Hepatocyte (in vitro differentiated cells): ENCODE data around the gene KCNQ5. TPM values are rescaled to one million over a fixed set of nuclear protein-coding genes. Genes with fewer than 3 reads are reported as not detected.

Experiments
- DNase-seq: peaks from one replicate; pipeline ENCODE4 v3.0.0-alpha.2; 2016; ENCODE audit warnings: low spot score
- H2AFZ ChIP-seq: fragments of 200-600 bp; sonication (generic); 2 replicates; pipeline ENCODE4 v1.6.0; 2016; ENCODE audit warnings: antibody characterized with exemption, mild to moderate bottlenecking
- H3K27ac ChIP-seq: fragments of 200-600 bp; sonication (generic); 2 replicates; pipeline ENCODE4 v1.5.1; 2016; ENCODE audit warnings: mild to moderate bottlenecking
- H3K27me3 ChIP-seq: fragments of 200-600 bp; sonication (generic); 2 replicates; pipeline ENCODE4 v1.6.1; 2016
- H3K36me3 ChIP-seq: fragments of 200-600 bp; sonication (generic); replicated peaks from 2 replicates; pipeline ENCODE4 v1.5.1; 2016; ENCODE audit warnings: low read depth; ENCODE audit not compliant: insufficient read depth
- H3K4me1 ChIP-seq: fragments of 200-600 bp; sonication (generic); 2 replicates; pipeline ENCODE4 v1.5.1; 2016; ENCODE audit warnings: mild to moderate bottlenecking, moderate library complexity; ENCODE audit not compliant: insufficient read depth
- H3K4me2 ChIP-seq: fragments of 200-600 bp; sonication (generic); 2 replicates; pipeline ENCODE4 v1.6.0; 2016
- H3K4me3 ChIP-seq: fragments of 200-600 bp; sonication (generic); 2 replicates; pipeline ENCODE4 v1.5.1; 2016; ENCODE audit warnings: mild to moderate bottlenecking
- H3K79me2 ChIP-seq: fragments of 200-600 bp; sonication (generic); 2 replicates; pipeline ENCODE4 v1.6.0; 2017; ENCODE audit warnings: mild to moderate bottlenecking
- H3K9me2 ChIP-seq: fragments of 200-600 bp; sonication (generic); replicated peaks from 2 replicates; pipeline ENCODE4 v1.6.0; 2017; ENCODE audit warnings: mild to moderate bottlenecking; ENCODE audit not compliant: insufficient read depth
- H3K9me3 ChIP-seq: fragments of 200-600 bp; sonication (generic); 2 replicates; pipeline ENCODE4 v1.5.1; 2016; ENCODE audit warnings: low read depth, mild to moderate bottlenecking
- H4K20me1 ChIP-seq: fragments of 200-600 bp; sonication (generic); 2 replicates; pipeline ENCODE4 v1.6.0; 2016; ENCODE audit warnings: mild to moderate bottlenecking; ENCODE audit not compliant: insufficient read depth, poor library complexity, severe bottlenecking
- EZH2 ChIP-seq: fragments of 200-600 bp; sonication (generic); IDR thresholded peaks from 2 replicates; pipeline ENCODE4 v1.6.1; 2016; ENCODE audit warnings: antibody characterized with exemption, mild to moderate bottlenecking, borderline replicate concordance
- EZH2phosphoT487 ChIP-seq: fragments of 200-600 bp; sonication (generic); IDR thresholded peaks from one replicate; pipeline ENCODE4 v1.6.1; 2018; ENCODE audit warnings: antibody characterized with exemption, mild to moderate bottlenecking, low read depth, moderate library complexity; ENCODE audit not compliant: unreplicated experiment, severe bottlenecking
- WGBS: methylation state at CpG from one replicate; pipeline ENCODE4 v1.1.6; 2016; ENCODE audit warnings: low lambda C conversion rate; ENCODE audit errors: missing lambda C conversion rate; 5-methylcytosine and 5-hydroxymethylcytosine counted together
- polyA plus RNA-seq: library from polyadenylated mRNA; unstranded; fragments of >200 nt; fragmentation: Nextera tagmentation; extraction: Ambion mirVana; gene quantifications from 2 replicates; pipeline ENCODE4 v1.2.1, GENCODE V29; 2016
- total RNA-seq: library from RNA; depleted of rRNA; stranded (reverse); fragments of >200 nt; gene quantifications from 2 replicates; pipeline ENCODE4 v1.2.3, GENCODE V29; 2014
- TF ChIP-seq, protein P1 (sequence below): fragments of 200-600 bp; sonication (generic); IDR thresholded peaks from 2 replicates; pipeline ENCODE4 v1.5.1; 2016; ENCODE audit warnings: antibody characterized with exemption, mild to moderate bottlenecking; ENCODE audit not compliant: poor library complexity

The KCNQ5 gene
- total and polyA plus RNA-seq, 2 experiments from 2014 or later = 1.6 to 2.0 TPM

DNA sequence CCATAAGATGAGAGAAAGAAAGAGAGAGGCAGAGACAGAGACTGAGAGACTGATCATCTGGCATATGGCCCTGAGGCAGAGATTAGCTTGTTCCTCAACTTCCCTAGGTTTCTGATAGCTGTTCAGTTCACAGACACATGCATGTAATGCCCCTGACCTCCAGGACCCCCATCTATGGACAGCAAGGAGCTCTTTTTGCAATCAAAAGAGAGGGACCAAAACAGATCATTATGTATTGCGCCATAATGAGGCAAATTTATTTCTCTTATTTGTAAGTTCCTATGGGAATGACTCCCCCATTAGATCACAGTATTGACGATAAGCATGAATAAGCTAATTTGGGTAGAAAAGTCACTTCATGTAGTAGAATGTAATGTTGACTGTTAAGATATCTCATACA lies 25.6 kb downstream of the KCNQ5 start:
- Histone ChIP-seq H3K9me2 (no peaks in the 10 kb centered on the region), H3K36me3 (no peaks in the 10 kb centered on the region), H3K27me3 (no peaks in the 10 kb centered on the region), H3K4me3 (no peak overlapping the region), H2AFZ (no peak overlapping the region), H3K27ac (no peak overlapping the region), H3K9me3 (no peaks in the 10 kb centered on the region), H3K4me2 (no peak overlapping the region), H3K79me2 (no peaks in the 10 kb centered on the region), H4K20me1 (no peaks in the 10 kb centered on the region), H3K4me1 (no peaks in the 10 kb centered on the region)
- TF ChIP-seq EZH2phosphoT487 (no peak), EZH2 (no peak)
- TF ChIP-seq, protein P1, sequence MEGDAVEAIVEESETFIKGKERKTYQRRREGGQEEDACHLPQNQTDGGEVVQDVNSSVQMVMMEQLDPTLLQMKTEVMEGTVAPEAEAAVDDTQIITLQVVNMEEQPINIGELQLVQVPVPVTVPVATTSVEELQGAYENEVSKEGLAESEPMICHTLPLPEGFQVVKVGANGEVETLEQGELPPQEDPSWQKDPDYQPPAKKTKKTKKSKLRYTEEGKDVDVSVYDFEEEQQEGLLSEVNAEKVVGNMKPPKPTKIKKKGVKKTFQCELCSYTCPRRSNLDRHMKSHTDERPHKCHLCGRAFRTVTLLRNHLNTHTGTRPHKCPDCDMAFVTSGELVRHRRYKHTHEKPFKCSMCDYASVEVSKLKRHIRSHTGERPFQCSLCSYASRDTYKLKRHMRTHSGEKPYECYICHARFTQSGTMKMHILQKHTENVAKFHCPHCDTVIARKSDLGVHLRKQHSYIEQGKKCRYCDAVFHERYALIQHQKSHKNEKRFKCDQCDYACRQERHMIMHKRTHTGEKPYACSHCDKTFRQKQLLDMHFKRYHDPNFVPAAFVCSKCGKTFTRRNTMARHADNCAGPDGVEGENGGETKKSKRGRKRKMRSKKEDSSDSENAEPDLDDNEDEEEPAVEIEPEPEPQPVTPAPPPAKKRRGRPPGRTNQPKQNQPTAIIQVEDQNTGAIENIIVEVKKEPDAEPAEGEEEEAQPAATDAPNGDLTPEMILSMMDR = no peak
- DNase-seq = no peak
- 95% methylated on average over 2 of the region's 2 CpGs for WGBS

DNA sequence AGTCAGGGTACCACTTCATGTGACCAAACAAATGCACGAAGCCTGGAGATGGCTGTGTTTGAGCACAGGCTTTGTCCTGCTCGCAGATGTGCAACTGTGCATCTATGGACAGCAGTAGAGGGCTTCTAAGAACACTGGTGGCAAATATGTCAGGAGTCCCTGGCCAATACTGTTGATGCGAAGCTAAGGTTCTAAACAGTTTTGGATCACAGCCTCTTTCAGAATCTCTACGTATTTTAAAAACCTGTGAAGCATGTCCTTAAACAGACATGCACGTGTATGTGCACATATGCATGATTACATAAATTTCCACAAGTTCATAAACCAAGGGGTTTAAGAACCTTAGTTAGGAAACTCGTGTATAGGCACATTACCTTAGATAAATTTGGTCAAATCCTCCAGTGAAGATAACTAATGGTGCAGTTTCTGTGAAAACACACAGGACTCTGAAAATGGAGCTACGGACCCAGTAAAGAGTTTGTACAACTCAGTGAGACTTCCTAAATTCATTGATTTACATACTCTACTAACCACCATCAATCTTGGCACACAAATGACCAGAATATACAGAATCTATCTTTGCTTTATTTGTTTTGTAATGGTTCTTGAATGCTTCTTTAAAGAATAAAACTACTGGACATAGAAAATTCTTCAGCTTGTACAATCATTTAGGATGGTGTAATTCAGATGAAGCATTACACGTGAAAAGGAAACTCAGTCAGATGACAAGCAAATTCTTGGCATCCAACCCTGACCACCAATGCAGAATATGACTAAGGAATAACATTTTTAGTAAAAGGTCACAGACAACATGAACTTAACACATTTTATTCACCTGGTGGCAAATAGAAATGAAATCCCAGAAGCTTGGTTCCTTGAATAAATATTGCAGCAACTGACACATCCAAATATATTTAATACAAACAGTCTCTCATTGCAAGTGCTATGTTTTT lies 27.4 kb downstream of the KCNQ5 start:
- no peak for DNase-seq
- Histone ChIP-seq H3K36me3 (no peaks in the 10 kb centered on the region), H3K27ac (peak overlapping the region; percentile 5), H3K4me1 (no peaks in the 10 kb centered on the region), H4K20me1 (no peaks in the 10 kb centered on the region), H3K9me2 (no peaks in the 10 kb centered on the region), H3K79me2 (no peaks in the 10 kb centered on the region), H3K9me3 (no peaks in the 10 kb centered on the region), H3K27me3 (no peaks in the 10 kb centered on the region), H3K4me3 (no peak overlapping the region), H3K4me2 (no peak overlapping the region), H2AFZ (no peak overlapping the region)
- 83% methylated on average over 8 of the region's 8 CpGs for WGBS
- TF ChIP-seq EZH2phosphoT487 = no peak
- TF ChIP-seq, protein P1 = no peak
- TF ChIP-seq EZH2 = no peak

DNA sequence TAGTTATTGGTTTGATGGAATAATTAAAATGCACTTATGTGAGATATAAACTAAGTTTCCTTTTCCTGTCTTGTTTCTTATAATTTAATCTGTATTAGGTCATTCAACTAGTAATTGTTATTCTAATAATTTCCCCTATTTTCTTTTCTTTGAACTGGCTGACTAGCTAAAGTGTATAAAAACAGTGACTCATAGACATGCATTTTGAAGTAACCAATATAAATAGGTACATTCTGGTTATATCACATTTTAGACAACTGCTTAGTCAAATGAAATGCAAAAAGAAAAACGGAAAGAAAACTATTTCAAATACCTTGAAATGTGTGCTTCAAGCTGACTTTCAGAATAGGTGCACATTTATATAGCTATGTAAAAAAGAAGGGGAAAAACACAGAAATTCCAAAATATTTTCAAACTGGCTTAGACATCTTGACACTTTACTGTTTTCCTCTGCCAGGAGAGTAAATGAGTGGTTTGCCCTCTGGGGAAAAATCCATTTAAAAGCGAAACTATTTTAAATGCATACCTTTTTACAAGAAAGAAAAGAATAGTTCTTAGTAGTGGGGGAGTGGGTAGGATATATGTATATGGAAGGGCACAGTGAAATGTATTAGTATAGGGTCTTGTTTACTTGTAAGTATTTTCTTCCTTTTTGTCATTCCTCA lies 28.3 kb downstream of the KCNQ5 start:
- Histone ChIP-seq H3K9me3 (no peaks in the 10 kb centered on the region), H4K20me1 (no peaks in the 10 kb centered on the region), H3K9me2 (no peaks in the 10 kb centered on the region), H3K27me3 (no peaks in the 10 kb centered on the region), H3K36me3 (no peaks in the 10 kb centered on the region), H3K79me2 (no peaks in the 10 kb centered on the region), H3K27ac (peak overlapping the region; percentile 42), H2AFZ (no peak overlapping the region), H3K4me1 (no peaks in the 10 kb centered on the region), H3K4me2 (peak overlapping the region; percentile 30), H3K4me3 (no peak overlapping the region)
- WGBS = 57% methylated on average over 2 of the region's 2 CpGs
- TF ChIP-seq, protein P1 = no peak
- TF ChIP-seq EZH2phosphoT487 (no peak), EZH2 (no peak)
- no peak for DNase-seq
